K562 (cell line): Measurements from ENCODE around the gene NT5C1B. TPM values are rescaled to one million over a fixed set of nuclear protein-coding genes. Genes with fewer than 3 reads are reported as not detected.

Source experiments
- CTCFL ChIP-seq: IDR thresholded peaks from 2 replicates; pipeline ENCODE4 v1.6.1; 2011; ENCODE audit warnings: borderline replicate concordance, low read depth, mild to moderate bottlenecking, moderate library complexity, low read length; ENCODE audit not compliant: insufficient read depth, poor library complexity, severe bottlenecking
- ESRRB ChIP-seq: fragments of 250-450 bp; sonication (Bioruptor Pico); IDR thresholded peaks from 2 replicates; pipeline ENCODE4 v1.5.0; 2020; ENCODE audit warnings: mild to moderate bottlenecking, moderate library complexity, borderline replicate concordance
- HINFP ChIP-seq: fragments of 450-650 bp; conservative IDR thresholded peaks from 2 replicates; pipeline ENCODE4 v1.6.1; 2016; ENCODE audit warnings: missing genetic modification characterization, low read depth, mild to moderate bottlenecking, control low read depth, missing compliant biosample characterization
- IRF9 ChIP-seq: fragments of 450-650 bp; IDR thresholded peaks from 2 replicates; pipeline ENCODE4 v1.6.1; 2016; ENCODE audit warnings: missing biosample characterization, missing genetic modification characterization
- KLF10 ChIP-seq: fragments of 250-450 bp; sonication (Bioruptor Pico); IDR thresholded peaks from 2 replicates; pipeline ENCODE4 v1.6.1; 2021; ENCODE audit warnings: matching md5 sums
- MED1 ChIP-seq: sonication (generic); formaldehyde crosslinking; IDR thresholded peaks from 2 replicates; pipeline ENCODE4 v1.8.1; 2023; ENCODE audit warnings: missing genetic modification reagents, borderline replicate concordance
- NR1H2 ChIP-seq: sonication (generic); formaldehyde crosslinking; IDR thresholded peaks from 2 replicates; pipeline ENCODE4 v1.4.0; 2020; ENCODE audit warnings: mild to moderate bottlenecking, missing genetic modification reagents
- REST ChIP-seq, 2 experiments: fragments of 450-650 bp; formaldehyde crosslinking in 1 of 2; IDR thresholded peaks; 2 replicates each; pipeline versions ENCODE4 v1.4.0 to v1.6.1; 2014 to 2020; ENCODE audit warnings: mild to moderate bottlenecking in 2 of 2, borderline replicate concordance in 1 of 2, low read depth in 1 of 2
- SIRT6 ChIP-seq: IDR thresholded peaks from one replicate; pipeline ENCODE4 v1.6.1; 2012; ENCODE audit warnings: low read depth, mild to moderate bottlenecking, control low read depth, inconsistent platforms, low read length, moderate library complexity
- YBX1 ChIP-seq: fragments of 450-650 bp; IDR thresholded peaks from 2 replicates; pipeline ENCODE4 v1.7.1; 2016; ENCODE audit warnings: mild to moderate bottlenecking
- ZNF121 ChIP-seq: sonication (generic); formaldehyde crosslinking; conservative IDR thresholded peaks from 2 replicates; pipeline ENCODE4 v1.8.0; 2022; ENCODE audit warnings: missing genetic modification reagents
- ZNF133 ChIP-seq: fragments of 250-450 bp; sonication (Bioruptor Pico); IDR thresholded peaks from 2 replicates; pipeline ENCODE4 v1.4.0; 2020; ENCODE audit warnings: mild to moderate bottlenecking
- ZNF212 ChIP-seq: fragments of 450-650 bp; formaldehyde crosslinking; IDR thresholded peaks from 2 replicates; pipeline ENCODE4 v1.4.0; 2020; ENCODE audit warnings: mild to moderate bottlenecking
- ZNF224 ChIP-seq: sonication (generic); formaldehyde crosslinking; IDR thresholded peaks from 2 replicates; pipeline ENCODE4 v1.8.0; 2022; ENCODE audit warnings: mild to moderate bottlenecking, missing genetic modification reagents
- ZNF436 ChIP-seq: fragments of 250-450, 450-650 bp; sonication (Bioruptor Pico); formaldehyde crosslinking; IDR thresholded peaks from 2 replicates; pipeline ENCODE4 v1.7.0; 2020; ENCODE audit warnings: mild to moderate bottlenecking
- polyA plus RNA-seq, 8 experiments: library from polyadenylated mRNA; depleted of rRNA in 4 of 8; stranded (reverse) in 5 of 8; unstranded in 3 of 8; fragments of >200 nt; fragmentation: Nextera tagmentation in 2 of 8; fragmentation: Illumina TruSeq in 1 of 8; extraction: Ambion mirVana in 2 of 8; extraction: Trizol in 1 of 8; gene quantifications; 2 replicates each; pipeline versions ENCODE4 v1.2.1 to v1.2.3, GENCODE V29; 2011 to 2014; ENCODE audit warnings: inconsistent platforms in 1 of 8, missing spikeins in 1 of 8
- total RNA-seq, 7 experiments: library from RNA; depleted of rRNA in 6 of 7; stranded (reverse); fragments of >200 nt in 6 of 7; fragmentation: Illumina TruSeq in 2 of 7; extraction: Trizol in 2 of 7; gene quantifications; 2 replicates each; pipeline versions ENCODE4 v1.2.1 to v1.2.3, GENCODE V29; 2011 to 2021; ENCODE audit warnings: low replicate concordance in 1 of 7

Gene NT5C1B
- total and polyA plus RNA-seq, 9 of the 15 experiments (the other 6 are each of a cell fraction or from before 2014, with no cell fraction given) = 0.07 TPM; not detected in 8

- no peak for TF ChIP-seq ZNF224 (CRISPR knock-in tag)
- no peak for TF ChIP-seq YBX1
- no peak for TF ChIP-seq IRF9 (tag)
- no peak for TF ChIP-seq HINFP (tag)
- TF ChIP-seq ZNF212 (CRISPR knock-in tag) = no peak
- no peak for TF ChIP-seq ZNF436
- no peak for TF ChIP-seq CTCFL
- TF ChIP-seq NR1H2 (CRISPR knock-in tag) = no peak
- no peak for TF ChIP-seq REST (IDR thresholded peaks at IDR 0.05; ENCODE audit: borderline replicate concordance)
- TF ChIP-seq REST (CRISPR knock-in tag; IDR thresholded peaks at IDR 0.05; ENCODE audit: low read depth) = peak; percentile 61; the same call in 1 of the 2 replicates
- TF ChIP-seq ZNF121 (CRISPR knock-in tag) = no peak
- TF ChIP-seq SIRT6 = no peak
- no peak for TF ChIP-seq ZNF133
- no peak for TF ChIP-seq MED1 (CRISPR knock-in tag)
- TF ChIP-seq KLF10 (CRISPR knock-in tag) = no peak
- no peak for TF ChIP-seq ESRRB (CRISPR knock-in tag)
Observed at GRCh38 chr2:18560031-18560796, 29.2 kb downstream of the NT5C1B start, which contains the start of gene RDH14 (continued).
